Islet of Langerhans (tissue), 1 donor: ENCODE data around the gene IFIT2.
A peak's percentile ranks its signal among the peaks of the same experiment; 100 is the strongest.
"Not testable (repeated sequence)": the region's sequence is repeated elsewhere in the genome, so short reads cannot be mapped to it uniquely, and the experiment has no call there.

Experiments used
- FAIRE-seq: peaks from one replicate; lab custom pipeline; 2011; peaks lifted over from hg19 to GRCh38; lab: Jason Lieb, UNC

The IFIT2 gene

GRCh38 chr10:89301721-89302445, at the start of gene IFIT2:
Gene IFIT2 (plus strand): TSS chr10:89302046. CDS start chr10:89302124, 78 bp downstream.
- no peak for FAIRE-seq

GRCh38 chr10:89252225-89252585, 49.6 kb upstream of the IFIT2 start:
- FAIRE-seq, result peak; percentile 90

- not testable (repeated sequence) for FAIRE-seq
Measured at GRCh38 chr10:89255091-89255579, 46.7 kb upstream of the IFIT2 start.

- FAIRE-seq, result no peak
Measured at GRCh38 chr10:89255793-89256192, 46.1 kb upstream of the IFIT2 start.

- FAIRE-seq, result no peak
Measured at GRCh38 chr10:89256340-89256739, 45.5 kb upstream of the IFIT2 start.

GRCh38 chr10:89256962-89257361, 44.9 kb upstream of the IFIT2 start:
- no peak for FAIRE-seq

- FAIRE-seq, result no peak
Measured at GRCh38 chr10:89257581-89257980, 44.3 kb upstream of the IFIT2 start.

- FAIRE-seq, result no peak
Measured at GRCh38 chr10:89258881-89259280, 43.0 kb upstream of the IFIT2 start.

- no peak for FAIRE-seq
Measured at GRCh38 chr10:89262086-89263051, 39.5 kb upstream of the IFIT2 start.

GRCh38 chr10:89263091-89263490, 38.8 kb upstream of the IFIT2 start:
- no peak for FAIRE-seq

- FAIRE-seq, result no peak
Measured at GRCh38 chr10:89263531-89263930, 38.3 kb upstream of the IFIT2 start.

GRCh38 chr10:89266721-89267453, 35.0 kb upstream of the IFIT2 start:
- FAIRE-seq, result no peak

- FAIRE-seq, result no peak
Measured at GRCh38 chr10:89269433-89270152, 32.3 kb upstream of the IFIT2 start.

GRCh38 chr10:89270153-89270483, 31.7 kb upstream of the IFIT2 start:
- no peak for FAIRE-seq

- no peak for FAIRE-seq
Measured at GRCh38 chr10:89271532-89271931, 30.3 kb upstream of the IFIT2 start.

GRCh38 chr10:89273680-89274079, 28.2 kb upstream of the IFIT2 start:
- no peak for FAIRE-seq

GRCh38 chr10:89274928-89275327, 26.9 kb upstream of the IFIT2 start:
- no peak for FAIRE-seq

- no peak for FAIRE-seq
Measured at GRCh38 chr10:89275383-89275782, 26.5 kb upstream of the IFIT2 start.

- peak; percentile 97 for FAIRE-seq
Measured at GRCh38 chr10:89278034-89278535, 23.8 kb upstream of the IFIT2 start.

- FAIRE-seq, result peak; percentile 81
Measured at GRCh38 chr10:89278900-89279392, 22.9 kb upstream of the IFIT2 start.

GRCh38 chr10:89279421-89279869, 22.4 kb upstream of the IFIT2 start:
- no peak for FAIRE-seq
